GM23338 (cell line): ENCODE data around the gene DOP1A. TPM values are rescaled to one million over a fixed set of nuclear protein-coding genes. Genes with fewer than 3 reads are reported as not detected.

Experiments used
- ATAC-seq: fragments of 200-7000 bp; cut with Tn5 transposase; 3 replicates; pipeline ENCODE4 v1.9.1; 2020
- DNase-seq: peaks from one replicate; pipeline ENCODE4 v3.0.0-alpha.2; 2015; ENCODE audit warnings: low spot score
- H2AFZ ChIP-seq: fragments of 200-600 bp; sonication (generic); 2 replicates; pipeline ENCODE4 v1.8.0; 2016; ENCODE audit warnings: antibody characterized with exemption, mild to moderate bottlenecking, moderate library complexity
- H3F3A ChIP-seq: fragments of 200-600 bp; sonication (generic); replicated peaks from 2 replicates; pipeline ENCODE4 v1.8.0; 2017; ENCODE audit warnings: antibody characterized with exemption, mixed run types, low read depth
- H3K27ac ChIP-seq: fragments of 200-600 bp; sonication (generic); 2 replicates; pipeline ENCODE4 v1.6.1; 2016; ENCODE audit warnings: low read depth
- H3K27me3 ChIP-seq: fragments of 200-600 bp; sonication (generic); 2 replicates; pipeline ENCODE4 v1.8.0; 2016; ENCODE audit warnings: mild to moderate bottlenecking, mixed run types, moderate library complexity; ENCODE audit not compliant: insufficient read depth
- H3K36me3 ChIP-seq: fragments of 200-600 bp; sonication (generic); 2 replicates; pipeline ENCODE4 v1.8.0; 2016; ENCODE audit warnings: mild to moderate bottlenecking; ENCODE audit not compliant: insufficient read depth
- H3K4me1 ChIP-seq: fragments of 200-600 bp; sonication (generic); 2 replicates; pipeline ENCODE4 v1.8.0; 2016; ENCODE audit warnings: mild to moderate bottlenecking, moderate library complexity; ENCODE audit not compliant: insufficient read depth
- H3K4me2 ChIP-seq: fragments of 200-600 bp; sonication (generic); 2 replicates; pipeline ENCODE4 v1.7.1; 2017; ENCODE audit warnings: mixed run types
- H3K4me3 ChIP-seq: fragments of 200-600 bp; sonication (generic); 2 replicates; pipeline ENCODE4 v1.6.1; 2016; ENCODE audit warnings: mixed run types
- H3K79me2 ChIP-seq: fragments of 200-600 bp; sonication (generic); replicated peaks from 2 replicates; pipeline ENCODE4 v1.8.0; 2017; ENCODE audit warnings: mild to moderate bottlenecking; ENCODE audit not compliant: insufficient read depth
- H3K9me2 ChIP-seq: fragments of 200-600 bp; sonication (generic); 2 replicates; pipeline ENCODE4 v1.8.0; 2017; ENCODE audit not compliant: insufficient read depth
- H4K20me1 ChIP-seq: fragments of 200-600 bp; sonication (generic); replicated peaks from 2 replicates; pipeline ENCODE4 v1.8.0; 2017; ENCODE audit warnings: mild to moderate bottlenecking; ENCODE audit not compliant: insufficient read depth
- H3K27ac Mint-ChIP-seq: 2 replicates; pipeline ENCODE4 v1.8.0; 2020; ENCODE audit warnings: inconsistent platforms, mild to moderate bottlenecking, moderate library complexity, mixed read lengths
- H3K27me3 Mint-ChIP-seq: 3 replicates; pipeline ENCODE4 v1.8.0; 2022; ENCODE audit warnings: low read depth, mild to moderate bottlenecking, moderate library complexity, mixed read lengths, inconsistent platforms; ENCODE audit not compliant: insufficient read depth, poor library complexity
- H3K36me3 Mint-ChIP-seq: 3 replicates; pipeline ENCODE4 v1.8.0; 2021; ENCODE audit warnings: low read depth, mild to moderate bottlenecking, inconsistent platforms, moderate library complexity, mixed read lengths
- H3K4me1 Mint-ChIP-seq: 3 replicates; pipeline ENCODE4 v1.8.0; 2020; ENCODE audit warnings: mild to moderate bottlenecking, inconsistent platforms, mixed read lengths
- H3K4me3 Mint-ChIP-seq: 3 replicates; pipeline ENCODE4 v1.8.0; 2021; ENCODE audit warnings: moderate library complexity, mild to moderate bottlenecking, inconsistent platforms, mixed read lengths
- H3K9me3 Mint-ChIP-seq: 3 replicates; pipeline ENCODE4 v1.8.0; 2020; ENCODE audit warnings: moderate library complexity, mild to moderate bottlenecking, inconsistent platforms, mixed read lengths
- CREB1 ChIP-seq: fragments of 250-450 bp; sonication (Bioruptor Pico); IDR thresholded peaks from 2 replicates; pipeline ENCODE4 v1.5.0; 2020; ENCODE audit warnings: low read depth, mild to moderate bottlenecking, moderate library complexity
- ETS1 ChIP-seq: IDR thresholded peaks from 2 replicates; pipeline ENCODE4 v1.6.1; 2016; ENCODE audit warnings: antibody characterized with exemption
- EZH2 ChIP-seq: fragments of 200-600 bp; sonication (generic); IDR thresholded peaks from one replicate; pipeline ENCODE4 v1.8.0; 2017; ENCODE audit warnings: antibody characterized with exemption, mild to moderate bottlenecking, low read depth; ENCODE audit not compliant: unreplicated experiment
- EZH2phosphoT487 ChIP-seq: fragments of 200-600 bp; sonication (generic); IDR thresholded peaks from one replicate; pipeline ENCODE4 v1.8.1; 2018; ENCODE audit warnings: antibody characterized with exemption; ENCODE audit not compliant: unreplicated experiment
- JUNB ChIP-seq: IDR thresholded peaks from one replicate; pipeline ENCODE4 v1.6.1; 2016; ENCODE audit warnings: antibody characterized with exemption; ENCODE audit not compliant: unreplicated experiment
- NANOG ChIP-seq: IDR thresholded peaks from 2 replicates; pipeline ENCODE4 v1.6.1; 2016; ENCODE audit warnings: antibody characterized with exemption, borderline replicate concordance
- POLR2AphosphoS5 ChIP-seq: IDR thresholded peaks from 2 replicates; pipeline ENCODE4 v1.6.1; 2016; ENCODE audit warnings: antibody characterized with exemption, low read depth
- STAT1 ChIP-seq: IDR thresholded peaks from one replicate; pipeline ENCODE4 v1.6.1; 2016; ENCODE audit warnings: antibody characterized with exemption; ENCODE audit not compliant: unreplicated experiment
- ZNF114 ChIP-seq: fragments of 250-450 bp; sonication (Bioruptor Pico); IDR thresholded peaks from 2 replicates; pipeline ENCODE4 v1.5.0; 2020; ENCODE audit warnings: mild to moderate bottlenecking, moderate library complexity
- ZNF331 ChIP-seq: fragments of 250-450 bp; sonication (Bioruptor Pico); IDR thresholded peaks from 2 replicates; pipeline ENCODE4 v1.5.0; 2020; ENCODE audit warnings: low read depth, mild to moderate bottlenecking, moderate library complexity
- polyA plus RNA-seq: library from polyadenylated mRNA; unstranded; fragments of >200 nt; fragmentation: Nextera tagmentation; extraction: Ambion mirVana; gene quantifications from 2 replicates; pipeline ENCODE4 v1.2.1, GENCODE V29; 2016
- total RNA-seq: library from RNA; depleted of rRNA; stranded (reverse); fragments of >200 nt; shearing (Covaris generic); gene quantifications from 2 replicates; pipeline ENCODE4 v1.2.3, GENCODE V29; 2014
- TF ChIP-seq, protein P1 (sequence below): IDR thresholded peaks from one replicate; pipeline ENCODE4 v1.6.1; 2018; ENCODE audit warnings: antibody characterized with exemption; ENCODE audit not compliant: unreplicated experiment
- TF ChIP-seq, protein P2 (sequence below), 2 experiments: fragments of 200-600 bp in 1 of 2; sonication (generic) in 1 of 2; conservative IDR thresholded peaks; 2 replicates each; pipeline versions ENCODE4 v1.5.1 to v1.6.1; 2016 to 2017; ENCODE audit warnings: antibody characterized with exemption in 2 of 2, low read depth in 2 of 2, mild to moderate bottlenecking in 2 of 2, moderate library complexity in 1 of 2
- TF ChIP-seq, protein P3 (sequence below): fragments of 250-450 bp; sonication (Bioruptor Pico); IDR thresholded peaks from 2 replicates; pipeline ENCODE4 v1.5.0; 2020; ENCODE audit warnings: mild to moderate bottlenecking, moderate library complexity

The DOP1A gene
- total and polyA plus RNA-seq, 2 experiments from 2014 or later = 3.9 to 18.6 TPM

DNA sequence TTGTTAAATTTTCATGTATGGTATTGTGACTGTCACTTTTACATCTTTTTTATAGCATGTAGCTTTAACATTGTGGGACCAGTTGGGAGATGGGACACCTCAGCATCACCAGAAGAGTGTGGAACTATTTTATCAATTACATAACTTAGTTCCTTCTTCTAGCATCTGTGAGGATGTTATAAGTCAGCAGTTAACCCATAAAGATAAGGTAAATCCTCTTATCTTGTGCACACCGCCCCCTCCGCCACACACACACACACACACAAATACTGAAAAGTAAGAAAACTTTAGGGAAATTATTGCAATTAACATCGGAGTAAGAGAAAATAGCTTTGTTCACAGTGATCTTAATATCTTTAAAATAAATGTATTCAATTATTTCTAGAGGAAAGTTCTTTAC, 64.7 kb downstream of the DOP1A start:
- peaks cover 31% of the 10 kb centered on the region for H3K36me3 ChIP-seq
- Mint-ChIP-seq H3K9me3 (no peaks in the 10 kb centered on the region), H3K4me3 (no peak overlapping the region), H3K27me3 (no peaks in the 10 kb centered on the region), H3K27ac (no peak overlapping the region), H3K36me3 (peaks cover 19% of the 10 kb centered on the region), H3K4me1 (peaks cover 4% of the 10 kb centered on the region; the same call in 2 of the 3 replicates)
- no peaks in the 10 kb centered on the region for H3K79me2 ChIP-seq
- H3F3A ChIP-seq = no peaks in the 10 kb centered on the region
- no peak for DNase-seq
- H4K20me1 ChIP-seq = no peaks in the 10 kb centered on the region
- no peak for ATAC-seq
- H3K4me3 ChIP-seq = no peak overlapping the region
- no peak for TF ChIP-seq STAT1
- no peak for TF ChIP-seq POLR2AphosphoS5
- TF ChIP-seq, protein P1, sequence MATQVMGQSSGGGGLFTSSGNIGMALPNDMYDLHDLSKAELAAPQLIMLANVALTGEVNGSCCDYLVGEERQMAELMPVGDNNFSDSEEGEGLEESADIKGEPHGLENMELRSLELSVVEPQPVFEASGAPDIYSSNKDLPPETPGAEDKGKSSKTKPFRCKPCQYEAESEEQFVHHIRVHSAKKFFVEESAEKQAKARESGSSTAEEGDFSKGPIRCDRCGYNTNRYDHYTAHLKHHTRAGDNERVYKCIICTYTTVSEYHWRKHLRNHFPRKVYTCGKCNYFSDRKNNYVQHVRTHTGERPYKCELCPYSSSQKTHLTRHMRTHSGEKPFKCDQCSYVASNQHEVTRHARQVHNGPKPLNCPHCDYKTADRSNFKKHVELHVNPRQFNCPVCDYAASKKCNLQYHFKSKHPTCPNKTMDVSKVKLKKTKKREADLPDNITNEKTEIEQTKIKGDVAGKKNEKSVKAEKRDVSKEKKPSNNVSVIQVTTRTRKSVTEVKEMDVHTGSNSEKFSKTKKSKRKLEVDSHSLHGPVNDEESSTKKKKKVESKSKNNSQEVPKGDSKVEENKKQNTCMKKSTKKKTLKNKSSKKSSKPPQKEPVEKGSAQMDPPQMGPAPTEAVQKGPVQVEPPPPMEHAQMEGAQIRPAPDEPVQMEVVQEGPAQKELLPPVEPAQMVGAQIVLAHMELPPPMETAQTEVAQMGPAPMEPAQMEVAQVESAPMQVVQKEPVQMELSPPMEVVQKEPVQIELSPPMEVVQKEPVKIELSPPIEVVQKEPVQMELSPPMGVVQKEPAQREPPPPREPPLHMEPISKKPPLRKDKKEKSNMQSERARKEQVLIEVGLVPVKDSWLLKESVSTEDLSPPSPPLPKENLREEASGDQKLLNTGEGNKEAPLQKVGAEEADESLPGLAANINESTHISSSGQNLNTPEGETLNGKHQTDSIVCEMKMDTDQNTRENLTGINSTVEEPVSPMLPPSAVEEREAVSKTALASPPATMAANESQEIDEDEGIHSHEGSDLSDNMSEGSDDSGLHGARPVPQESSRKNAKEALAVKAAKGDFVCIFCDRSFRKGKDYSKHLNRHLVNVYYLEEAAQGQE = no peak
- TF ChIP-seq, protein P2, sequence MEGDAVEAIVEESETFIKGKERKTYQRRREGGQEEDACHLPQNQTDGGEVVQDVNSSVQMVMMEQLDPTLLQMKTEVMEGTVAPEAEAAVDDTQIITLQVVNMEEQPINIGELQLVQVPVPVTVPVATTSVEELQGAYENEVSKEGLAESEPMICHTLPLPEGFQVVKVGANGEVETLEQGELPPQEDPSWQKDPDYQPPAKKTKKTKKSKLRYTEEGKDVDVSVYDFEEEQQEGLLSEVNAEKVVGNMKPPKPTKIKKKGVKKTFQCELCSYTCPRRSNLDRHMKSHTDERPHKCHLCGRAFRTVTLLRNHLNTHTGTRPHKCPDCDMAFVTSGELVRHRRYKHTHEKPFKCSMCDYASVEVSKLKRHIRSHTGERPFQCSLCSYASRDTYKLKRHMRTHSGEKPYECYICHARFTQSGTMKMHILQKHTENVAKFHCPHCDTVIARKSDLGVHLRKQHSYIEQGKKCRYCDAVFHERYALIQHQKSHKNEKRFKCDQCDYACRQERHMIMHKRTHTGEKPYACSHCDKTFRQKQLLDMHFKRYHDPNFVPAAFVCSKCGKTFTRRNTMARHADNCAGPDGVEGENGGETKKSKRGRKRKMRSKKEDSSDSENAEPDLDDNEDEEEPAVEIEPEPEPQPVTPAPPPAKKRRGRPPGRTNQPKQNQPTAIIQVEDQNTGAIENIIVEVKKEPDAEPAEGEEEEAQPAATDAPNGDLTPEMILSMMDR (conservative IDR thresholded peaks at IDR 0.05; ENCODE audit: low read depth in 2 of 2) = no peak
- TF ChIP-seq EZH2phosphoT487 = no peak
- TF ChIP-seq JUNB = no peak
- no peak for TF ChIP-seq CREB1 (CRISPR knock-in tag)
- no peak for TF ChIP-seq EZH2
- TF ChIP-seq, protein P3, sequence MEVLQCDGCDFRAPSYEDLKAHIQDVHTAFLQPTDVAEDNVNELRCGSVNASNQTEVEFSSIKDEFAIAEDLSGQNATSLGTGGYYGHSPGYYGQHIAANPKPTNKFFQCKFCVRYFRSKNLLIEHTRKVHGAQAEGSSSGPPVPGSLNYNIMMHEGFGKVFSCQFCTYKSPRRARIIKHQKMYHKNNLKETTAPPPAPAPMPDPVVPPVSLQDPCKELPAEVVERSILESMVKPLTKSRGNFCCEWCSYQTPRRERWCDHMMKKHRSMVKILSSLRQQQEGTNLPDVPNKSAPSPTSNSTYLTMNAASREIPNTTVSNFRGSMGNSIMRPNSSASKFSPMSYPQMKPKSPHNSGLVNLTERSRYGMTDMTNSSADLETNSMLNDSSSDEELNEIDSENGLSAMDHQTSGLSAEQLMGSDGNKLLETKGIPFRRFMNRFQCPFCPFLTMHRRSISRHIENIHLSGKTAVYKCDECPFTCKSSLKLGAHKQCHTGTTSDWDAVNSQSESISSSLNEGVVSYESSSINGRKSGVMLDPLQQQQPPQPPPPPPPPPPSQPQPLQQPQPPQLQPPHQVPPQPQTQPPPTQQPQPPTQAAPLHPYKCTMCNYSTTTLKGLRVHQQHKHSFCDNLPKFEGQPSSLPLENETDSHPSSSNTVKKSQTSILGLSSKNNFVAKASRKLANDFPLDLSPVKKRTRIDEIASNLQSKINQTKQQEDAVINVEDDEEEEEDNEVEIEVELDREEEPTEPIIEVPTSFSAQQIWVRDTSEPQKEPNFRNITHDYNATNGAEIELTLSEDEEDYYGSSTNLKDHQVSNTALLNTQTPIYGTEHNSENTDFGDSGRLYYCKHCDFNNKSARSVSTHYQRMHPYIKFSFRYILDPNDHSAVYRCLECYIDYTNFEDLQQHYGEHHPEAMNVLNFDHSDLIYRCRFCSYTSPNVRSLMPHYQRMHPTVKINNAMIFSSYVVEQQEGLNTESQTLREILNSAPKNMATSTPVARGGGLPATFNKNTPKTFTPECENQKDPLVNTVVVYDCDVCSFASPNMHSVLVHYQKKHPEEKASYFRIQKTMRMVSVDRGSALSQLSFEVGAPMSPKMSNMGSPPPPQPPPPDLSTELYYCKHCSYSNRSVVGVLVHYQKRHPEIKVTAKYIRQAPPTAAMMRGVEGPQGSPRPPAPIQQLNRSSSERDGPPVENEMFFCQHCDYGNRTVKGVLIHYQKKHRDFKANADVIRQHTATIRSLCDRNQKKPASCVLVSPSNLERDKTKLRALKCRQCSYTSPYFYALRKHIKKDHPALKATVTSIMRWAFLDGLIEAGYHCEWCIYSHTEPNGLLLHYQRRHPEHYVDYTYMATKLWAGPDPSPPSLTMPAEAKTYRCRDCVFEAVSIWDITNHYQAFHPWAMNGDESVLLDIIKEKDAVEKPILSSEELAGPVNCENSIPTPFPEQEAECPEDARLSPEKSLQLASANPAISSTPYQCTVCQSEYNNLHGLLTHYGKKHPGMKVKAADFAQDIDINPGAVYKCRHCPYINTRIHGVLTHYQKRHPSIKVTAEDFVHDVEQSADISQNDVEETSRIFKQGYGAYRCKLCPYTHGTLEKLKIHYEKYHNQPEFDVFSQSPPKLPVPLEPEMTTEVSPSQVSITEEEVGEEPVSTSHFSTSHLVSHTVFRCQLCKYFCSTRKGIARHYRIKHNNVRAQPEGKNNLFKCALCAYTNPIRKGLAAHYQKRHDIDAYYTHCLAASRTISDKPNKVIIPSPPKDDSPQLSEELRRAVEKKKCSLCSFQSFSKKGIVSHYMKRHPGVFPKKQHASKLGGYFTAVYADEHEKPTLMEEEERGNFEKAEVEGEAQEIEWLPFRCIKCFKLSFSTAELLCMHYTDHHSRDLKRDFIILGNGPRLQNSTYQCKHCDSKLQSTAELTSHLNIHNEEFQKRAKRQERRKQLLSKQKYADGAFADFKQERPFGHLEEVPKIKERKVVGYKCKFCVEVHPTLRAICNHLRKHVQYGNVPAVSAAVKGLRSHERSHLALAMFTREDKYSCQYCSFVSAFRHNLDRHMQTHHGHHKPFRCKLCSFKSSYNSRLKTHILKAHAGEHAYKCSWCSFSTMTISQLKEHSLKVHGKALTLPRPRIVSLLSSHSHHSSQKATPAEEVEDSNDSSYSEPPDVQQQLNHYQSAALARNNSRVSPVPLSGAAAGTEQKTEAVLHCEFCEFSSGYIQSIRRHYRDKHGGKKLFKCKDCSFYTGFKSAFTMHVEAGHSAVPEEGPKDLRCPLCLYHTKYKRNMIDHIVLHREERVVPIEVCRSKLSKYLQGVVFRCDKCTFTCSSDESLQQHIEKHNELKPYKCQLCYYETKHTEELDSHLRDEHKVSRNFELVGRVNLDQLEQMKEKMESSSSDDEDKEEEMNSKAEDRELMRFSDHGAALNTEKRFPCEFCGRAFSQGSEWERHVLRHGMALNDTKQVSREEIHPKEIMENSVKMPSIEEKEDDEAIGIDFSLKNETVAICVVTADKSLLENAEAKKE = no peak
- no peak for TF ChIP-seq ZNF331
- TF ChIP-seq NANOG = no peak
- TF ChIP-seq ETS1 = no peak
- TF ChIP-seq ZNF114 (CRISPR knock-in tag) = no peak
- H2AFZ ChIP-seq = no peak overlapping the region
- H3K27me3 ChIP-seq = no peaks in the 10 kb centered on the region
- peaks cover 7% of the 10 kb centered on the region for H3K4me1 ChIP-seq
- H3K27ac ChIP-seq = no peak overlapping the region
- no peak overlapping the region for H3K4me2 ChIP-seq
- no peaks in the 10 kb centered on the region for H3K9me2 ChIP-seq
